NCI-H345 (cell line): Measurements from ENCODE around the gene ACKR3.

Source experiments
- DNase-seq: peaks from one replicate; lab custom pipeline; 2025; lab: John Stamatoyannopoulos, UW

The ACKR3 gene

GRCh38 chr2:236629961-236630872 lies 60.6 kb downstream of the ACKR3 start:
- no peak for DNase-seq

GRCh38 chr2:236631281-236631855 lies 61.7 kb downstream of the ACKR3 start:
- DNase-seq = no peak

GRCh38 chr2:236631856-236632291 lies 62.2 kb downstream of the ACKR3 start:
- no peak for DNase-seq
